ACHN (cell line): ENCODE measurements around the gene SLC26A2.

Experiments
- DNase-seq: peaks from one replicate; pipeline ENCODE4 v3.0.0-alpha.2; 2015
- in situ Hi-C: cut with HindIII; loops from 2 replicates; pipeline ENCODE4 v1.10.0; 2017; ENCODE audit warnings: low sequenced_read_pairs, low pct_ligation_motif_present, low pct_unique_long_range_greater_than_20kb

Gene SLC26A2

GRCh38 chr5:149954798-149955197 is 5.8 kb upstream of the SLC26A2 start:
- no peak for DNase-seq
- in situ Hi-C loops, result no loop called here

- no peak for DNase-seq
- in situ Hi-C loops, result no loop called here
These were observed 3.9 kb upstream of the SLC26A2 start for GRCh38 chr5:149956685-149957084.

- peak; percentile 94 for DNase-seq
- in situ Hi-C loops, result no loop called here
These were observed 2.7 kb upstream of the SLC26A2 start for GRCh38 chr5:149957855-149958254.

GRCh38 chr5:149959406-149960236 is 937 bp upstream of the SLC26A2 start:
- in situ Hi-C loops, result no loop called here
- DNase-seq, result peak; percentile 78

- peak; percentile 10 for DNase-seq
- in situ Hi-C loops, result no loop called here
These were observed 678 bp downstream of the SLC26A2 start for GRCh38 chr5:149961186-149961685.

GRCh38 chr5:149961957-149962409 is 1.4 kb downstream of the SLC26A2 start:
- in situ Hi-C loops, result no loop called here
- peak; percentile 71 for DNase-seq

- no peak for DNase-seq
- in situ Hi-C loops, result no loop called here
These were observed 2.2 kb downstream of the SLC26A2 start for GRCh38 chr5:149962601-149963300.

- in situ Hi-C loops, result no loop called here
- DNase-seq, result no peak
These were observed 3.2 kb downstream of the SLC26A2 start for GRCh38 chr5:149963729-149964128.

GRCh38 chr5:149966946-149967345 is 6.4 kb downstream of the SLC26A2 start:
- in situ Hi-C loops, result no loop called here
- DNase-seq, result no peak

- in situ Hi-C loops, result no loop called here
- DNase-seq, result no peak
These were observed 8.8 kb downstream of the SLC26A2 start for GRCh38 chr5:149969181-149969930.

GRCh38 chr5:149975409-149975808 is 14.9 kb downstream of the SLC26A2 start:
- in situ Hi-C loops, result loop anchor here (25.0 kb wide), 1 partner anchor 138 kb away; no protein-coding TSS in a partner anchor
- DNase-seq, result no peak

- no peak for DNase-seq
- in situ Hi-C loops, result loop anchor here (25.0 kb wide), 1 partner anchor 143 kb away; no protein-coding TSS in a partner anchor
These were observed 19.3 kb downstream of the SLC26A2 start for GRCh38 chr5:149979896-149980295.

- DNase-seq, result no peak
- in situ Hi-C loops, result loop anchor here (25.0 kb wide), 1 partner anchor 144 kb away; no protein-coding TSS in a partner anchor
These were observed 20.6 kb downstream of the SLC26A2 start for GRCh38 chr5:149981206-149981605.

- in situ Hi-C loops, result loop anchor here (25.0 kb wide), 1 partner anchor 145 kb away; no protein-coding TSS in a partner anchor
- no peak for DNase-seq
These were observed 21.9 kb downstream of the SLC26A2 start for GRCh38 chr5:149982505-149982904.

GRCh38 chr5:149988126-149988525 is 27.6 kb downstream of the SLC26A2 start:
- DNase-seq, result no peak
- in situ Hi-C loops, result loop anchor here (25.0 kb wide), 1 partner anchor 151 kb away; no protein-coding TSS in a partner anchor

GRCh38 chr5:149990518-149991376 is 30.2 kb downstream of the SLC26A2 start:
- DNase-seq, result peak; percentile 75
- in situ Hi-C loops, result loop anchor here (25.0 kb wide), 1 partner anchor 153 kb away; no protein-coding TSS in a partner anchor

GRCh38 chr5:149993471-149993870 is 32.9 kb downstream of the SLC26A2 start:
- DNase-seq, result no peak
- in situ Hi-C loops, result loop anchor here (25.0 kb wide), 1 partner anchor 156 kb away; no protein-coding TSS in a partner anchor
